OCI-LY3 (cell line): ENCODE measurements around the gene LTBP2.

Experiments
- H2AFZ ChIP-seq: fragments of 200-600, 300-600 bp; shearing (Covaris generic); 2 replicates; pipeline ENCODE4 v1.6.0; 2014; ENCODE audit warnings: antibody characterized with exemption, low read depth, low read length
- H3K27ac ChIP-seq: fragments of 200-600, 300-600 bp; sonication (generic); 2 replicates; pipeline ENCODE4 v1.5.1; 2014; ENCODE audit warnings: mild to moderate bottlenecking, low read length, moderate library complexity, mixed read lengths
- H3K27me3 ChIP-seq: fragments of 200-600, 300-600 bp; sonication (generic); 2 replicates; pipeline ENCODE4 v1.6.1; 2014; ENCODE audit warnings: low read depth, low read length, mixed read lengths
- H3K36me3 ChIP-seq: fragments of 200-600, 300-600 bp; sonication (generic); replicated peaks from 2 replicates; pipeline ENCODE3; 2014; ENCODE audit warnings: low read depth, low read length, mixed read lengths
- H3K4me1 ChIP-seq: fragments of 300-600, 200-600 bp; sonication (generic); 2 replicates; pipeline ENCODE4 v1.6.1; 2014; ENCODE audit warnings: low read length, mixed read lengths
- H3K4me2 ChIP-seq: fragments of 200-600, 300-600 bp; sonication (generic); 2 replicates; pipeline ENCODE4 v1.6.1; 2014; ENCODE audit warnings: low read length, mixed read lengths
- H3K4me3 ChIP-seq: fragments of 300-600, 200-600 bp; sonication (generic); 2 replicates; pipeline ENCODE4 v1.5.1; 2014; ENCODE audit warnings: antibody characterized with exemption, mild to moderate bottlenecking, low read length, moderate library complexity
- H3K79me2 ChIP-seq: fragments of 300-600, 200-600 bp; shearing (Covaris generic); 2 replicates; pipeline ENCODE4 v1.6.1; 2014; ENCODE audit warnings: mild to moderate bottlenecking, low read length, mixed read lengths
- H3K9ac ChIP-seq: fragments of 300-600, 200-600 bp; shearing (Covaris generic); 2 replicates; pipeline ENCODE4 v1.6.0; 2014; ENCODE audit warnings: mild to moderate bottlenecking, low read length, moderate library complexity
- H3K9me3 ChIP-seq: fragments of 200-600, 300-600 bp; shearing (Covaris generic); 2 replicates; pipeline ENCODE4 v1.6.1; 2014; ENCODE audit warnings: low read length, mixed read lengths; ENCODE audit not compliant: insufficient read depth
- H4K20me1 ChIP-seq: fragments of 200-600, 300-600 bp; sonication (generic); 2 replicates; pipeline ENCODE4 v1.6.1; 2016; ENCODE audit warnings: low read length, mixed read lengths; ENCODE audit not compliant: insufficient read depth
- EZH2phosphoT487 ChIP-seq: fragments of 200-600 bp; shearing (Covaris generic); IDR thresholded peaks from 2 replicates; pipeline ENCODE4 v1.6.1; 2018; ENCODE audit warnings: antibody characterized with exemption, mixed run types, low read depth
- TF ChIP-seq, protein P1 (sequence below): fragments of 200-600, 300-600 bp; sonication (generic); IDR thresholded peaks from 2 replicates; pipeline ENCODE4 v1.5.1; 2014; ENCODE audit warnings: antibody characterized with exemption, low read length, low read depth

The LTBP2 gene

GRCh38 chr14:74587363-74587707, 24.7 kb downstream of the LTBP2 start:
- Histone ChIP-seq H3K4me3 (no peak overlapping the region), H4K20me1 (no peaks in the 10 kb centered on the region), H3K27ac (no peak overlapping the region), H3K36me3 (no peaks in the 10 kb centered on the region), H3K9ac (no peak overlapping the region), H3K4me1 (peaks cover 5% of the 10 kb centered on the region), H3K27me3 (0 out of 2 replicates have a peak, but pooled peaks cover 2% of the 10 kb centered on the region), H3K9me3 (no peaks in the 10 kb centered on the region), H3K79me2 (no peaks in the 10 kb centered on the region), H3K4me2 (no peak overlapping the region), H2AFZ (no peak overlapping the region)
- TF ChIP-seq, protein P1, sequence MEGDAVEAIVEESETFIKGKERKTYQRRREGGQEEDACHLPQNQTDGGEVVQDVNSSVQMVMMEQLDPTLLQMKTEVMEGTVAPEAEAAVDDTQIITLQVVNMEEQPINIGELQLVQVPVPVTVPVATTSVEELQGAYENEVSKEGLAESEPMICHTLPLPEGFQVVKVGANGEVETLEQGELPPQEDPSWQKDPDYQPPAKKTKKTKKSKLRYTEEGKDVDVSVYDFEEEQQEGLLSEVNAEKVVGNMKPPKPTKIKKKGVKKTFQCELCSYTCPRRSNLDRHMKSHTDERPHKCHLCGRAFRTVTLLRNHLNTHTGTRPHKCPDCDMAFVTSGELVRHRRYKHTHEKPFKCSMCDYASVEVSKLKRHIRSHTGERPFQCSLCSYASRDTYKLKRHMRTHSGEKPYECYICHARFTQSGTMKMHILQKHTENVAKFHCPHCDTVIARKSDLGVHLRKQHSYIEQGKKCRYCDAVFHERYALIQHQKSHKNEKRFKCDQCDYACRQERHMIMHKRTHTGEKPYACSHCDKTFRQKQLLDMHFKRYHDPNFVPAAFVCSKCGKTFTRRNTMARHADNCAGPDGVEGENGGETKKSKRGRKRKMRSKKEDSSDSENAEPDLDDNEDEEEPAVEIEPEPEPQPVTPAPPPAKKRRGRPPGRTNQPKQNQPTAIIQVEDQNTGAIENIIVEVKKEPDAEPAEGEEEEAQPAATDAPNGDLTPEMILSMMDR = no peak
- TF ChIP-seq EZH2phosphoT487 = no peak

GRCh38 chr14:74586681-74587362, 25.2 kb downstream of the LTBP2 start:
- Histone ChIP-seq H3K27ac (no peak overlapping the region), H3K4me2 (no peak overlapping the region), H3K4me3 (no peak overlapping the region), H3K9ac (no peak overlapping the region), H4K20me1 (no peaks in the 10 kb centered on the region), H3K9me3 (no peaks in the 10 kb centered on the region), H3K4me1 (peaks cover under 1% of the 10 kb centered on the region; the same call in 1 of the 2 replicates), H3K36me3 (no peaks in the 10 kb centered on the region), H2AFZ (no peak overlapping the region), H3K27me3 (0 out of 2 replicates have a peak, but pooled peaks cover 2% of the 10 kb centered on the region), H3K79me2 (no peaks in the 10 kb centered on the region)
- TF ChIP-seq, protein P1 = no peak
- no peak for TF ChIP-seq EZH2phosphoT487

DNA sequence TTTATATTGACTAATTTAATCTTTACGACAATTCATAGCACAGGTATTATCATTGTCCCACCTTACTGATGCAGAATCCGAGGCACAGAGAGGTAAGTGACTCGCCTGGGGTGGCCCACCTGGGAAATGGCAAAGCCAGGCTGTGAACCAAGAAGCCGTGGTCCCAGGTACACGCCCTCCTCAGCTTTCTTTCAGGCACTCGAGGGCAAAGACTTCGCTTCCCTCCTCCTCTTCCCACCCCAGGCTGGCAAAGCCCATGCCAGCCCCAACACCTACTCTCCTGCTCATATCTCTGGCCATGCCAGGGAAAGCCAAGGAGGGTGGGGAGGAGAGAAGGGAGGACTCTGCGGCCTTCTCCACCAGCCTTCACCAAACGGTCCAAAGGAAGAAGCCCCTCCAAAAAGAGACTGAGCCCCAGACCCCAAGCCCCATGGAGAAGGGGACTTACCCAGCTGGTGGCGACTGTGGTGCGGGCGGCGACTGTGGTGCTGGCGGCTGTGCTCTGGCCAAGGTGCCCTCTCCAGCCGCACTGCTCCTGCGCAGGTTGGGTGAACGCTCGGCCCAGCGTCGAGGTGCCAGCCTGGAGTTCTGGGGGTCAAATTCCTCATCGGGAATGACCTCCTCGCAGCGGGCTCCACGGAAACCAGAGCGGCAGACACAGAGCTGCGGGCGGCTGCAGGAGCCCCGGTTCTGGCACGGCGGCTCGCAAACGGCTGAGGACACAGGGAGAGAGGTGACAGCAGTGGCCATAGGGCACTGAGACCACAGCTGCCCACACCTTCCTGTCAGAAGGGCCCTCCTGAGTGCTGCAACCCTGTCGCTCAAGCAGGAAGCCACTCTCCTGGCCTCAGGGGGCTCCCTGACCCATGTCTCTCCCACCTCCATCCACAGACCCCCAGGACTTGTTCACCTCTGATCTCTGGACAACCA, 26.4 kb downstream of the LTBP2 start:
- Histone ChIP-seq H3K27me3 (0 out of 2 replicates have a peak, but pooled peaks cover 2% of the 10 kb centered on the region), H3K4me2 (no peak overlapping the region), H2AFZ (no peak overlapping the region), H4K20me1 (no peaks in the 10 kb centered on the region), H3K9me3 (no peaks in the 10 kb centered on the region), H3K36me3 (no peaks in the 10 kb centered on the region), H3K9ac (no peak overlapping the region), H3K4me1 (no peaks in the 10 kb centered on the region), H3K4me3 (no peak overlapping the region), H3K27ac (no peak overlapping the region), H3K79me2 (no peaks in the 10 kb centered on the region)
- TF ChIP-seq, protein P1 = no peak
- no peak for TF ChIP-seq EZH2phosphoT487

DNA sequence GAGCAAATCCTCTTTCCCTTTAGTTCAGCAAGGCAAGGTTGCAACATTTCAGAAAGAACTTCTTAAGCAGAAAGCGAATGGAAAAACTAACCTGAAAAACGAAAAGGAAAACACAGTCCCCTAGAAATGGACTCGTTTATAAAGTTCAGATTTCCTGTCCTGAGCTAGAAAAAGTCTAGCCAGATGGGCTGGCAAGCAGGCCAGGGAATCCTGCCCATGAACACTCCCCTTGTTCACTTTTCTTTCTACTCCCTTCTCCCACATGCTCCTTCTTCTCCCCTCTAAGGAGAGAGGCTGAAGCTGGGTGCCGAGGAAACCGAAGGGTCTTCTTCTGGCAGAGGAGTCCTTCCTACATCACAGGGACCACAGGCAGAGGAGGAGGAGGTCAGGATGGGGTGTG, 27.1 kb downstream of the LTBP2 start:
- H3K4me2 ChIP-seq = no peak overlapping the region
- no peak overlapping the region for H3K27ac ChIP-seq
- H3K27me3 ChIP-seq = 0 out of 2 replicates have a peak, but pooled peaks cover 2% of the 10 kb centered on the region
- H3K36me3 ChIP-seq = no peaks in the 10 kb centered on the region
- no peak overlapping the region for H2AFZ ChIP-seq
- H3K9ac ChIP-seq = no peak overlapping the region
- H3K79me2 ChIP-seq = no peaks in the 10 kb centered on the region
- no peaks in the 10 kb centered on the region for H3K9me3 ChIP-seq
- H4K20me1 ChIP-seq = no peaks in the 10 kb centered on the region
- no peaks in the 10 kb centered on the region for H3K4me1 ChIP-seq
- TF ChIP-seq, protein P1 = no peak
- no peak for TF ChIP-seq EZH2phosphoT487
- no peak overlapping the region for H3K4me3 ChIP-seq
